Hepatocyte (in vitro differentiated cells): ENCODE results near the gene POTEF. TPM values are rescaled to one million over a fixed set of nuclear protein-coding genes. Genes with fewer than 3 reads are reported as not detected.
"Not testable (repeated sequence)": the region's sequence is repeated elsewhere in the genome, so short reads cannot be mapped to it uniquely, and the experiment has no call there.

Experiments
- DNase-seq: peaks from one replicate; pipeline ENCODE4 v3.0.0-alpha.2; 2016; ENCODE audit warnings: low spot score
- H2AFZ ChIP-seq: fragments of 200-600 bp; sonication (generic); 2 replicates; pipeline ENCODE4 v1.6.0; 2016; ENCODE audit warnings: antibody characterized with exemption, mild to moderate bottlenecking
- H3K27ac ChIP-seq: fragments of 200-600 bp; sonication (generic); 2 replicates; pipeline ENCODE4 v1.5.1; 2016; ENCODE audit warnings: mild to moderate bottlenecking
- H3K27me3 ChIP-seq: fragments of 200-600 bp; sonication (generic); 2 replicates; pipeline ENCODE4 v1.6.1; 2016
- H3K36me3 ChIP-seq: fragments of 200-600 bp; sonication (generic); replicated peaks from 2 replicates; pipeline ENCODE4 v1.5.1; 2016; ENCODE audit warnings: low read depth; ENCODE audit not compliant: insufficient read depth
- H3K4me1 ChIP-seq: fragments of 200-600 bp; sonication (generic); 2 replicates; pipeline ENCODE4 v1.5.1; 2016; ENCODE audit warnings: mild to moderate bottlenecking, moderate library complexity; ENCODE audit not compliant: insufficient read depth
- H3K4me2 ChIP-seq: fragments of 200-600 bp; sonication (generic); 2 replicates; pipeline ENCODE4 v1.6.0; 2016
- H3K4me3 ChIP-seq: fragments of 200-600 bp; sonication (generic); 2 replicates; pipeline ENCODE4 v1.5.1; 2016; ENCODE audit warnings: mild to moderate bottlenecking
- H3K79me2 ChIP-seq: fragments of 200-600 bp; sonication (generic); 2 replicates; pipeline ENCODE4 v1.6.0; 2017; ENCODE audit warnings: mild to moderate bottlenecking
- H3K9me2 ChIP-seq: fragments of 200-600 bp; sonication (generic); replicated peaks from 2 replicates; pipeline ENCODE4 v1.6.0; 2017; ENCODE audit warnings: mild to moderate bottlenecking; ENCODE audit not compliant: insufficient read depth
- H3K9me3 ChIP-seq: fragments of 200-600 bp; sonication (generic); 2 replicates; pipeline ENCODE4 v1.5.1; 2016; ENCODE audit warnings: low read depth, mild to moderate bottlenecking
- H4K20me1 ChIP-seq: fragments of 200-600 bp; sonication (generic); 2 replicates; pipeline ENCODE4 v1.6.0; 2016; ENCODE audit warnings: mild to moderate bottlenecking; ENCODE audit not compliant: insufficient read depth, poor library complexity, severe bottlenecking
- CTCF ChIP-seq: fragments of 200-600 bp; sonication (generic); IDR thresholded peaks from 2 replicates; pipeline ENCODE4 v1.5.1; 2016; ENCODE audit warnings: antibody characterized with exemption, mild to moderate bottlenecking; ENCODE audit not compliant: poor library complexity
- EZH2 ChIP-seq: fragments of 200-600 bp; sonication (generic); IDR thresholded peaks from 2 replicates; pipeline ENCODE4 v1.6.1; 2016; ENCODE audit warnings: antibody characterized with exemption, mild to moderate bottlenecking, borderline replicate concordance
- EZH2phosphoT487 ChIP-seq: fragments of 200-600 bp; sonication (generic); IDR thresholded peaks from one replicate; pipeline ENCODE4 v1.6.1; 2018; ENCODE audit warnings: antibody characterized with exemption, mild to moderate bottlenecking, low read depth, moderate library complexity; ENCODE audit not compliant: unreplicated experiment, severe bottlenecking
- WGBS: methylation state at CpG from one replicate; pipeline ENCODE4 v1.1.6; 2016; ENCODE audit warnings: low lambda C conversion rate; ENCODE audit errors: missing lambda C conversion rate; 5-methylcytosine and 5-hydroxymethylcytosine counted together
- polyA plus RNA-seq: library from polyadenylated mRNA; unstranded; fragments of >200 nt; fragmentation: Nextera tagmentation; extraction: Ambion mirVana; gene quantifications from 2 replicates; pipeline ENCODE4 v1.2.1, GENCODE V29; 2016
- total RNA-seq: library from RNA; depleted of rRNA; stranded (reverse); fragments of >200 nt; gene quantifications from 2 replicates; pipeline ENCODE4 v1.2.3, GENCODE V29; 2014

POTEF gene
- total RNA-seq (31.5 and 32.6 TPM in 2 replicates), polyA plus RNA-seq (12.9 and 14.7 TPM in 2 replicates)

- not testable (repeated sequence) for H4K20me1 ChIP-seq, H3K4me1 ChIP-seq, H3K27me3 ChIP-seq, H3K36me3 ChIP-seq, H3K9me2 ChIP-seq, H2AFZ ChIP-seq, H3K9me3 ChIP-seq
- H3K4me2 ChIP-seq = peak within 1 kb of the TSS; percentile 72
- peak; percentile 81 for DNase-seq
- H3K4me3 ChIP-seq = peak within 1 kb of the TSS; percentile 55
- WGBS = 2% methylated on average over 15 of the region's 29 CpGs
- peak within 1 kb of the TSS; percentile 89 for H3K27ac ChIP-seq
- peaks cover 37% of the 10 kb centered on the region for H3K79me2 ChIP-seq
Observed at GRCh38 chr2:130129120-130129829, at the start of gene POTEF. POTEF (minus strand) TSS chr2:130129222; CDS start chr2:130120515, 8,707 bp downstream.

DNA sequence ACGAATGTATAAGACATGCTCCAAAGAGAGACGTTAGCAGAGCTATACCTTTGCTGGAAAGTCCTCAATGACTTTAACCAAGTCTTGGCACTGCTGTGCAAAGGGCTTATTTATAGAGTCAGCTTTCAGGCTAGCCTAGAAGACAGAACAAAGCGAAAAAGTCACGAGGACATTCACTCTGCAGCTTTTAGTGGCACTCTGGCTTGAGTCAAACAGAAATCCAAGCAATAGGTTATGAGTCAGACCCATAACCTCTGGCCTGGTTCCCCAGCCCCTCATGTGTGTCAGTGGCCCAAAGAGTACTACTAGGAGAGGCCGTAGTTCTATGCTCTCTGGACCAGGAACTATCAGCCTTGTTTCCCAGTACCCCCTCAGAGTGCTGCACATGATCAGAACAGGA, 45.8 kb upstream of the POTEF start:
- peaks cover 35% of the 10 kb centered on the region for H3K79me2 ChIP-seq
- H4K20me1 ChIP-seq, H3K4me3 ChIP-seq, H3K27ac ChIP-seq, H2AFZ ChIP-seq, H3K9me2 ChIP-seq, H3K36me3 ChIP-seq, H3K9me3 ChIP-seq, DNase-seq, H3K4me1 ChIP-seq, H3K4me2 ChIP-seq, H3K27me3 ChIP-seq: not testable (repeated sequence)
- 89% methylated on average over 5 of the region's 5 CpGs for WGBS

GRCh38 chr2:130169896-130170295, 40.9 kb upstream of the POTEF start:
- no peak overlapping the region for H2AFZ ChIP-seq
- WGBS = 93% methylated on average over 7 of the region's 7 CpGs
- H3K9me2 ChIP-seq = no peaks in the 10 kb centered on the region
- DNase-seq = no peak
- H3K4me2 ChIP-seq = no peak overlapping the region
- H4K20me1 ChIP-seq = no peaks in the 10 kb centered on the region
- H3K36me3 ChIP-seq = no peaks in the 10 kb centered on the region
- H3K4me1 ChIP-seq = no peaks in the 10 kb centered on the region
- no peaks in the 10 kb centered on the region for H3K79me2 ChIP-seq
- no peak overlapping the region for H3K4me3 ChIP-seq
- TF ChIP-seq EZH2 = no peak
- no peak for TF ChIP-seq EZH2phosphoT487
- no peak for TF ChIP-seq CTCF
- H3K27ac ChIP-seq = no peak overlapping the region
- no peaks in the 10 kb centered on the region for H3K27me3 ChIP-seq
- no peaks in the 10 kb centered on the region for H3K9me3 ChIP-seq

GRCh38 chr2:130169163-130169562, 40.1 kb upstream of the POTEF start:
- H3K27ac ChIP-seq, H4K20me1 ChIP-seq, H3K4me3 ChIP-seq, H3K9me3 ChIP-seq, H3K9me2 ChIP-seq, H3K4me1 ChIP-seq, H3K79me2 ChIP-seq, H2AFZ ChIP-seq, H3K4me2 ChIP-seq, H3K27me3 ChIP-seq, H3K36me3 ChIP-seq, DNase-seq: not testable (repeated sequence)
- 92% methylated on average over 3 of the region's 3 CpGs for WGBS

- not testable (repeated sequence) for H3K4me3 ChIP-seq, H3K27ac ChIP-seq, H3K27me3 ChIP-seq, H3K9me2 ChIP-seq, DNase-seq, H3K9me3 ChIP-seq, H3K79me2 ChIP-seq, H3K4me2 ChIP-seq, H4K20me1 ChIP-seq, H2AFZ ChIP-seq, H3K36me3 ChIP-seq, H3K4me1 ChIP-seq
- 91% methylated on average over 3 of the region's 3 CpGs for WGBS
Observed at GRCh38 chr2:130166611-130167010, 37.6 kb upstream of the POTEF start.
